Measurements from ENCODE around the gene HSBP1. TPM values are rescaled to one million over a fixed set of nuclear protein-coding genes. Genes with fewer than 3 reads are reported as not detected.

HSBP1 gene
- total and polyA plus RNA-seq, 2 of the 8 experiments (the other 6 are each of a cell fraction or from before 2014, with no cell fraction given), result 78.4 to 219 TPM

- Histone ChIP-seq H3K18ac (ENCODE audit: extremely low read depth, low read length) (no peak overlapping the region), H3K56ac (replicated peaks; ENCODE audit: insufficient read length, low read depth, low read length) (no peak overlapping the region), H4K20me1 (replicated peaks in 1 of 2; ENCODE audit: control insufficient read depth in 1 of 2, insufficient read depth in 2 of 2, low read length in 2 of 2) (no peaks in the 10 kb centered on the region), H2BK120ac (replicated peaks; ENCODE audit: low read depth, low read length) (no peak overlapping the region), H3K79me1 (ENCODE audit: low read depth, low read length) (no peaks in the 10 kb centered on the region), H3K4ac (replicated peaks; ENCODE audit: insufficient read length, low read depth, low read length) (no peak overlapping the region), H4K5ac (ENCODE audit: insufficient read length, low read depth, low read length) (no peak overlapping the region), H4K8ac (ENCODE audit: extremely low read depth, insufficient read depth, low read length) (no peak overlapping the region), H3K27me3 (replicated peaks in 1 of 4; ENCODE audit: control insufficient read depth in 3 of 4, extremely low read depth in 1 of 4, insufficient read depth in 3 of 4, low read length in 3 of 4) (no peaks in the 10 kb centered on the region), H3K23me2 (ENCODE audit: low read depth, low read length) (no peaks in the 10 kb centered on the region), H3K36me3 (ENCODE audit: control insufficient read depth in 2 of 4, insufficient read depth in 4 of 4, low read length in 3 of 4) (no peaks in the 10 kb centered on the region), H3K9me3 (ENCODE audit: insufficient read depth in 2 of 2, low read depth in 1 of 2, low read length in 1 of 2) (no peaks in the 10 kb centered on the region), H2BK20ac (ENCODE audit: low read length) (no peak overlapping the region), H3K27ac (ENCODE audit: low read depth, low read length) (no peak overlapping the region), H3K23ac (ENCODE audit: insufficient read length) (no peak overlapping the region), H2BK12ac (ENCODE audit: low read depth, low read length) (no peak overlapping the region), H3K4me3 (ENCODE audit: extremely low read depth in 1 of 4, insufficient read depth in 2 of 4, low read depth in 3 of 4, low read length in 4 of 4) (no peak overlapping the region), H3K9ac (replicated peaks in 1 of 4; ENCODE audit: extremely low read depth in 1 of 4, low read depth in 3 of 4, low read length in 3 of 4) (no peak overlapping the region), H2AFZ (ENCODE audit: low read length) (no peak overlapping the region), H3K4me2 (ENCODE audit: insufficient read depth in 1 of 2, low read depth in 2 of 2, low read length in 2 of 2) (no peak overlapping the region), H4K91ac (replicated peaks; ENCODE audit: insufficient read length, low read length) (no peak overlapping the region), H3K14ac (ENCODE audit: insufficient read length) (no peak overlapping the region), H2AK5ac (ENCODE audit: low read depth, low read length) (no peak overlapping the region), H3K79me2 (ENCODE audit: control insufficient read depth in 1 of 2, insufficient read depth in 2 of 2, low read length in 2 of 2) (no peaks in the 10 kb centered on the region), H3K4me1 (replicated peaks in 1 of 4; ENCODE audit: control insufficient read depth in 3 of 4, insufficient read depth in 4 of 4, low read length in 3 of 4) (peaks cover 0 to 18% (median 9%) of the 10 kb centered on the region in 4 experiments; a peak in 6 of 7 replicates), H2BK5ac (ENCODE audit: low read depth, low read length) (no peak overlapping the region), H2BK15ac (ENCODE audit: low read length) (no peak overlapping the region)
- no peak for FAIRE-seq
- no peak for DNase-seq (ENCODE audit: low read depth in 1 of 2, low spot score in 2 of 2)
- WGBS, 2 experiments (ENCODE audit: extremely low coverage in 1 of 2, insufficient coverage in 1 of 2, insufficient read length in 1 of 2, insufficient replicate concordance in 2 of 2, low coverage in 1 of 2, low lambda C conversion rate in 2 of 2, missing lambda C conversion rate in 1 of 2), result 95% methylated on average over 1 of the region's 1 CpG; no CpG with 5 or more reads in 1 of the 2 experiments
- CTCF ChIA-PET (ENCODE audit: partially characterized antibody), result interaction anchor here (1.3 kb wide), 1 partner anchor 83 kb away, joined by 4 read pairs; no protein-coding TSS in a partner anchor
- POLR2A ChIA-PET (ENCODE audit: partially characterized antibody), result no interaction called here
- TF ChIP-seq KDM4A (IDR thresholded peaks at IDR 0.05; ENCODE audit: low read depth, low read length, severe bottlenecking) (no peak), SRF (IDR thresholded peaks at IDR 0.05; ENCODE audit: low read depth, low read length) (no peak), RAD21 (IDR thresholded peaks at IDR 0.05 in 1 of 2, conservative IDR thresholded peaks at IDR 0.05 in 1 of 2; ENCODE audit: low read depth in 2 of 2, low read length in 2 of 2) (no peak), JUN (IDR thresholded peaks at IDR 0.05; ENCODE audit: low read depth, low read length) (no peak), SIN3A (conservative IDR thresholded peaks at IDR 0.05 in 1 of 2, IDR thresholded peaks at IDR 0.05 in 1 of 2; ENCODE audit: low read depth in 1 of 2, low read length in 2 of 2) (no peak), YY1 (IDR thresholded peaks at IDR 0.05; ENCODE audit: low read depth, low read length) (no peak), JUND (IDR thresholded peaks at IDR 0.05; ENCODE audit: low read length) (no peak), RFX5 (IDR thresholded peaks at IDR 0.05; ENCODE audit: borderline replicate concordance, low read depth, low read length) (no peak), POU5F1 (IDR thresholded peaks at IDR 0.05; ENCODE audit: low read depth, low read length) (no peak), EZH2 (IDR thresholded peaks at IDR 0.05; ENCODE audit: low read depth, low read length, severe bottlenecking) (no peak), CTBP2 (IDR thresholded peaks at IDR 0.05; ENCODE audit: borderline replicate concordance, insufficient read depth, insufficient read length, low read length) (no peak), POLR2AphosphoS5 (IDR thresholded peaks at IDR 0.05; ENCODE audit: low read depth, low read length) (no peak), CREB1 (IDR thresholded peaks at IDR 0.05) (no peak), SIX5 (IDR thresholded peaks at IDR 0.05; ENCODE audit: low read depth, low read length) (no peak), POLR2A (IDR thresholded peaks at IDR 0.05; ENCODE audit: control extremely low read depth in 1 of 2, low read depth in 2 of 2, low read length in 2 of 2) (no peak)
Measured at GRCh38 chr16:83799336-83799735, 8.4 kb upstream of the HSBP1 start.

All from H1 (cell line).